Stomach (tissue), 9 donors: Measurements from ENCODE around the gene PGBD5. TPM values are rescaled to one million over a fixed set of nuclear protein-coding genes. Genes with fewer than 3 reads are reported as not detected.

ENCODE experiments used
- DNase-seq, 2 donors: peaks; one replicate each; pipeline versions ENCODE4 v3.0.0 to v3.0.0-alpha.2; 2013 to 2019
- H3K27ac ChIP-seq, 5 donors: fragments of 200-600 bp in 4 of 5; sonication (generic) in 4 of 5; one replicate each; pipeline ENCODE4 v1.5.1; 2013 to 2019; ENCODE audit warnings: mild to moderate bottlenecking in 1 of 5, moderate library complexity in 1 of 5
- H3K27me3 ChIP-seq, 3 donors: fragments of 200-600 bp; sonication (generic); one replicate each; pipeline ENCODE4 v1.5.1; 2017 to 2019; ENCODE audit warnings: mixed run types in 1 of 3
- H3K36me3 ChIP-seq, 4 donors: fragments of 200-600 bp; sonication (generic); 1 replicate in 3 of 4; 2 replicates in 1 of 4; pipeline ENCODE4 v1.5.1; 2016 to 2019
- H3K4me1 ChIP-seq, 4 donors: fragments of 200-600 bp; sonication (generic); one replicate each; pipeline ENCODE4 v1.5.1; 2016 to 2019
- H3K4me3 ChIP-seq, 4 donors: fragments of 200-600 bp; sonication (generic) in 3 of 4; one replicate each; pipeline ENCODE4 v1.5.1; 2016 to 2019; ENCODE audit warnings: mild to moderate bottlenecking in 1 of 4
- H3K9me3 ChIP-seq, 4 donors: fragments of 200-600 bp; sonication (generic); one replicate each; pipeline ENCODE4 v1.5.1; 2016 to 2019
- EP300 ChIP-seq: sonication (generic); formaldehyde crosslinking; IDR thresholded peaks from one replicate; pipeline ENCODE4 v1.6.1; 2017; ENCODE audit warnings: antibody characterized with exemption
- POLR2A ChIP-seq, 4 donors: fragments of 450-650 bp; IDR thresholded peaks; one replicate each; pipeline ENCODE4 v1.6.1; 2016; ENCODE audit warnings: antibody characterized with exemption in 4 of 4, control low read depth in 2 of 4, mild to moderate bottlenecking in 1 of 4, moderate library complexity in 1 of 4
- POLR2AphosphoS5 ChIP-seq, 3 donors: sonication (generic); formaldehyde crosslinking; IDR thresholded peaks; one replicate each; pipeline ENCODE4 v1.6.1; 2016; ENCODE audit warnings: antibody characterized with exemption in 3 of 3
- whole genome bisulfite sequencing, 5 donors: extraction: QIAGEN DNeasy Blood & Tissue Kit in 3 of 5; methylation state at CpG; one replicate each; pipeline versions ENCODE4 v1.1.5 to v1.1.7; 2013 to 2018; 5-methylcytosine and 5-hydroxymethylcytosine counted together
- intact Hi-C: fragments of 100-400 bp; cut with DNase I; formaldehyde crosslinking; loops from one replicate; pipeline ENCODE4 v1.15.1; 2023; ENCODE audit warnings: low total_unique reads
- polyA plus RNA-seq, 3 donors: library from polyadenylated mRNA; stranded (reverse); fragments of 200-250 nt; gene quantifications; one replicate each; pipeline ENCODE4 v1.2.3, GENCODE V29; 2013
- total RNA-seq, 5 donors: library from RNA; depleted of rRNA; stranded (reverse); fragments of >200 nt; gene quantifications; one replicate each; pipeline versions ENCODE4 v1.1.0 to v1.2.3, GENCODE V29; 2014 to 2016
- TF ChIP-seq, protein P1 (sequence below), 7 experiments: fragments of 450-650 bp in 4 of 7; fragments of 200-600 bp in 3 of 7; sonication (generic) in 3 of 7; IDR thresholded peaks; one replicate each; pipeline ENCODE4 v1.5.1; 2016 to 2019; ENCODE audit warnings: antibody characterized with exemption in 7 of 7, control low read depth in 2 of 7, mild to moderate bottlenecking in 1 of 7
- donor health status: healthy with polysubstance abuse.
- donor health status: Bipolar disorder and iron deficiency.
- donor health status: healthy.

PGBD5 gene
- total and polyA plus RNA-seq, 8 donors, result under 0.01 to 1.2 (median 0.34) TPM

DNA sequence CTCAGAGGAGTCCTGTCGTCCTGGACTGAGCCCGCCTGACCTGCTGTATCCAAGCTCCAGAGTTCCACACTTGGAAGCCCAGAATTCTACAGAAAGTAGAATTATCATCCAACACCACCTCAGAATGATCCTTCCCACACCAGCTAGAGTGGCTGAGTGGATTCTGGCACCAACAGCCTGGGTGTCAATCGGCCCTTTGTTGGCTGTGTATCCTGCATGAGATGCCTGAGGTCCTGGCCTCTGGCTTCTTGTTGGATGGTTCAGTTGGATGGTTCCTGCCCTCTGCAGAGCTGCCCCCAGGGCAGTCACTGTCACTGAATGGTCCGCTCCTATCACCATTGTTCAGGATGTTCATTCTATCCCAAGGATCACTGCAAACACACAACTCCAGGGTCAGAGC, 49.8 kb downstream of the PGBD5 start:
- intact Hi-C loops, result no loop called here
- TF ChIP-seq, protein P1, sequence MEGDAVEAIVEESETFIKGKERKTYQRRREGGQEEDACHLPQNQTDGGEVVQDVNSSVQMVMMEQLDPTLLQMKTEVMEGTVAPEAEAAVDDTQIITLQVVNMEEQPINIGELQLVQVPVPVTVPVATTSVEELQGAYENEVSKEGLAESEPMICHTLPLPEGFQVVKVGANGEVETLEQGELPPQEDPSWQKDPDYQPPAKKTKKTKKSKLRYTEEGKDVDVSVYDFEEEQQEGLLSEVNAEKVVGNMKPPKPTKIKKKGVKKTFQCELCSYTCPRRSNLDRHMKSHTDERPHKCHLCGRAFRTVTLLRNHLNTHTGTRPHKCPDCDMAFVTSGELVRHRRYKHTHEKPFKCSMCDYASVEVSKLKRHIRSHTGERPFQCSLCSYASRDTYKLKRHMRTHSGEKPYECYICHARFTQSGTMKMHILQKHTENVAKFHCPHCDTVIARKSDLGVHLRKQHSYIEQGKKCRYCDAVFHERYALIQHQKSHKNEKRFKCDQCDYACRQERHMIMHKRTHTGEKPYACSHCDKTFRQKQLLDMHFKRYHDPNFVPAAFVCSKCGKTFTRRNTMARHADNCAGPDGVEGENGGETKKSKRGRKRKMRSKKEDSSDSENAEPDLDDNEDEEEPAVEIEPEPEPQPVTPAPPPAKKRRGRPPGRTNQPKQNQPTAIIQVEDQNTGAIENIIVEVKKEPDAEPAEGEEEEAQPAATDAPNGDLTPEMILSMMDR (IDR thresholded peaks at IDR 0.05), result no peak
- TF ChIP-seq POLR2A (IDR thresholded peaks at IDR 0.05), result no peak
- TF ChIP-seq EP300, result no peak
- no peak for TF ChIP-seq POLR2AphosphoS5 (IDR thresholded peaks at IDR 0.05)
- H3K27ac ChIP-seq, result no peak overlapping the region
- no peaks in the 10 kb centered on the region for H3K36me3 ChIP-seq
- peaks cover 6 to 18% (median 15%) of the 10 kb centered on the region in 4 donors for H3K9me3 ChIP-seq
- no peaks in the 10 kb centered on the region for H3K27me3 ChIP-seq
- 80 to 84% (median 81%) methylated on average over 3 to 4 of the region's 4 CpGs for WGBS, 5 donors
- peaks cover 0 to 8% (median 4%) of the 10 kb centered on the region in 4 donors for H3K4me1 ChIP-seq
- no peak overlapping the region for H3K4me3 ChIP-seq
- no peak for DNase-seq

DNA sequence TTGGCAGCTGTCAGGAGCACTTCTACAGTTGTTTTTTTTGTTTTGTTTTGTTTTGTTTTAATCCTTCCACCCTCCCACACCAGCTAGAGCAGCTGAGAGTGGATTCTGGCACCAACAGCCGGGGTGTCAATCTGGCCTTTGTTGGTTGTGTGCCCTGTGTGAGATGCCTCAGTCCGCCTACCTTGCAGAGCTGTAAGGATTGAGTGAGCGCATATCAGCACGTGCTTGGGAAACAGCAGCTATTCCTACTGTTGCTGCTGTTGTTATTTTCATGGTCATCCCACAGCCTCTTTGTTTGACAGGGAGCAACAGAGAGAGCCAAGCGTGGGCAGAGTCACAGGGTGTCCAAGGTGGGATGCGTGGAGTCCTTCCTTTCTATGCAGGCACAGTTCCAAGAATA, 50.4 kb downstream of the PGBD5 start:
- no peaks in the 10 kb centered on the region for H3K27me3 ChIP-seq
- TF ChIP-seq, protein P1 (IDR thresholded peaks at IDR 0.05), result no peak
- TF ChIP-seq POLR2AphosphoS5 (IDR thresholded peaks at IDR 0.05), result no peak
- TF ChIP-seq POLR2A (IDR thresholded peaks at IDR 0.05), result no peak
- TF ChIP-seq EP300, result no peak
- H3K4me3 ChIP-seq, result no peak overlapping the region
- DNase-seq, result no peak
- peaks cover 6 to 18% (median 15%) of the 10 kb centered on the region in 4 donors for H3K9me3 ChIP-seq
- H3K36me3 ChIP-seq, result no peaks in the 10 kb centered on the region
- intact Hi-C loops, result no loop called here
- H3K4me1 ChIP-seq, result peaks cover 0 to 5% (median 1%) of the 10 kb centered on the region in 4 donors
- H3K27ac ChIP-seq, result no peak overlapping the region
- WGBS, 5 donors, result 62 to 73% (median 64%) methylated on average over 4 to 6 of the region's 6 CpGs

DNA sequence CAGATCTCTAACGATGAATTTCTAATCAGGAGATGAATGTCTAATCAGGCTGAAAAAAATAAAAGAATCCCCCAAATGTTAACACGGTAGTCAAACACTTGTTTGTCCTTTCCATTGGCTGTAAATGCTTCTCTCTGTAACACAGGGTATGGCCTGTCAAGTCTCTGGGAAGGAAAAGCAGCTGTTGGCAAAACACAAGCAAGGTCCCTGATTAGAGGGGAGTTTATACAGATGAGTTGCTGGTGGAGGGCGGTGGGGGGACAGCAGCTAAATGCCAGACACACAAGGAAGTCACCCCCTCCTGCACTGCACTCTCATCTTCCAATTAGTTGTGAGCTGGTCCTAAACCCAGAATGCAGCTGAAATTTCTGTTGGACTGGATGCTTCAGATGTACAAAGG, 51.0 kb downstream of the PGBD5 start:
- 49 to 74% (median 66%) methylated on average over 3 of the region's 3 CpGs for WGBS, 5 donors
- H3K4me1 ChIP-seq, result no peaks in the 10 kb centered on the region

DNA sequence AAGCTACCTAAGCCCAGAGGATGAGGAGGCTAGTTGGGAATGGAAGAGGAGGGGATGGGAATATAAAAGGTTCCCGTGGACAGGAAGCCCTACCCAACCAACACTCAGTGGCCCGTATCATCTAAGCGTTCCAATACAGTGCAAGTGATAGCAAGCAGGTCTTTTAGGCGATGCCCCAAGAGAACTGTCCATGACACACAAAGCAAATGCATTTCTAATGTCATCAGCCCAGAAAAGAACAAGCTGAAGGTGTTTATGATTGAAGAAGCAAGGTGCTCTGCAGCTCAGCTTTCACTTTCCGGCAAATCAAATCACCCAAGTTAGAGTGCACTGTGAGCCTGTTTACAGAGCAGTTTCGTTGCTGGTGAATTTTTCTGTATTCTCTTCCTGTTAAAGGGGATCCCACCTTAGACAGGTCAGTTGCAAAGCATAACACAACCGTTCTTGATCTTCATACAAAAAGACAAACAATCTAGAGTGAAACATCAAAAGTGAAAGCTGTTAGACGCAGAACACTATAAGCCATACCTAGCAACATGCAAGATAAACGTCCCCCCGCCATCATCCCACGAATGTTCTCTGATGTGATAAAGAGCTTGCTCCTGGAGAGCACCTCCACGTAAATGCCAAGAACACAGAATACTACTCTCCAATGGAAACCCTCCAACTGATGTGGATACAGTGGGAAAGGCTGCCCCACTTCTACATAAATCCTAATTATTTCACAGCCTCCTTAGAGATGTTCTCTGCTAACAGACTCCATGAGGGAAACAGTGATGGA, 54.0 kb downstream of the PGBD5 start:
- Histone ChIP-seq H3K36me3 (no peaks in the 10 kb centered on the region), H3K9me3 (no peaks in the 10 kb centered on the region), H3K4me1 (no peaks in the 10 kb centered on the region), H3K27ac (no peak overlapping the region), H3K4me3 (peak overlapping the region in 2 of 4 donors; percentile 8 to 19), H3K27me3 (no peaks in the 10 kb centered on the region)
- intact Hi-C loops, result no loop called here
- TF ChIP-seq, protein P1 (IDR thresholded peaks at IDR 0.05), result no peak
- no peak for TF ChIP-seq EP300
- no peak for TF ChIP-seq POLR2A (IDR thresholded peaks at IDR 0.05)
- no peak for TF ChIP-seq POLR2AphosphoS5 (IDR thresholded peaks at IDR 0.05)
- 35 to 56% (median 48%) methylated on average over 12 of the region's 12 CpGs for WGBS, 5 donors
- DNase-seq, result peak in 1 of 2 donors; percentile 15

More for the DNA sequence above, 51.0 kb downstream of the PGBD5 start:
- peak in 1 of 2 donors; percentile 16 for DNase-seq
- Histone ChIP-seq H3K36me3 (no peaks in the 10 kb centered on the region), H3K27ac (no peak overlapping the region), H3K27me3 (no peaks in the 10 kb centered on the region), H3K9me3 (peaks cover 6 to 17% (median 14%) of the 10 kb centered on the region in 4 donors), H3K4me3 (no peak overlapping the region)
- intact Hi-C loops, result no loop called here
- TF ChIP-seq, protein P1 (IDR thresholded peaks at IDR 0.05), result no peak
- TF ChIP-seq POLR2A (IDR thresholded peaks at IDR 0.05) (no peak), EP300 (no peak), POLR2AphosphoS5 (IDR thresholded peaks at IDR 0.05) (no peak)
